SK-N-SH treated with all-trans-retinoic acid at 6 μM for 48 hours (cell line): ENCODE data around the gene EML6.

Experiments
- ATAC-seq: fragments of 200-7000 bp; cut with Tn5 transposase; 3 replicates; pipeline ENCODE4 v1.9.1; 2020; ENCODE audit warnings: mild to moderate bottlenecking, moderate library complexity
- BACH2 ChIP-seq: fragments of 250-450 bp; sonication (Bioruptor Pico); IDR thresholded peaks from 2 replicates; pipeline ENCODE4 v1.9.0; 2021; ENCODE audit warnings: mild to moderate bottlenecking, borderline replicate concordance
- CSDC2 ChIP-seq: fragments of 250-450 bp; sonication (Bioruptor Pico); IDR thresholded peaks from 2 replicates; pipeline ENCODE4 v1.5.0; 2020; ENCODE audit warnings: mild to moderate bottlenecking, moderate library complexity
- ESRRG ChIP-seq: fragments of 250-450 bp; sonication (Bioruptor Pico); IDR thresholded peaks from 2 replicates; pipeline ENCODE4 v1.6.1; 2021; ENCODE audit warnings: mild to moderate bottlenecking
- GLIS3 ChIP-seq: fragments of 250-450 bp; sonication (Bioruptor Pico); IDR thresholded peaks from 2 replicates; pipeline ENCODE4 v1.5.0; 2020; ENCODE audit warnings: mild to moderate bottlenecking, moderate library complexity
- ISL1 ChIP-seq: fragments of 250-450 bp; sonication (Bioruptor Pico); IDR thresholded peaks from 2 replicates; pipeline ENCODE4 v2.1.2; 2022; ENCODE audit warnings: mild to moderate bottlenecking, moderate library complexity
- RARB ChIP-seq: fragments of 250-450 bp; sonication (Bioruptor Pico); IDR thresholded peaks from 2 replicates; pipeline ENCODE4 v1.8.0; 2021; ENCODE audit warnings: mild to moderate bottlenecking, moderate library complexity
- TCF4 ChIP-seq: fragments of 250-450 bp; sonication (Bioruptor Pico); IDR thresholded peaks from 2 replicates; pipeline ENCODE4 v1.8.0; 2021; ENCODE audit warnings: mild to moderate bottlenecking, moderate library complexity, borderline replicate concordance
- TOX ChIP-seq: fragments of 250-450 bp; sonication (Bioruptor Pico); IDR thresholded peaks from 2 replicates; pipeline ENCODE4 v1.8.0; 2021; ENCODE audit warnings: mild to moderate bottlenecking, moderate library complexity, borderline replicate concordance
- TSHZ2 ChIP-seq: fragments of 250-450 bp; sonication (Bioruptor Pico); IDR thresholded peaks from 2 replicates; pipeline ENCODE4 v1.5.0; 2020; ENCODE audit warnings: mild to moderate bottlenecking, moderate library complexity
- ZFP3 ChIP-seq: fragments of 250-450 bp; sonication (Bioruptor Pico); IDR thresholded peaks from 2 replicates; pipeline ENCODE4 v1.5.0; 2020; ENCODE audit warnings: mild to moderate bottlenecking, moderate library complexity
- ZFP30 ChIP-seq: fragments of 450-650 bp; formaldehyde crosslinking; IDR thresholded peaks from 2 replicates; pipeline ENCODE4 v1.5.0; 2022; ENCODE audit warnings: mild to moderate bottlenecking, moderate library complexity
- ZNF565 ChIP-seq: fragments of 450-650 bp; formaldehyde crosslinking; conservative IDR thresholded peaks from 2 replicates; pipeline ENCODE4 v1.5.0; 2020; ENCODE audit warnings: low read depth, mild to moderate bottlenecking, moderate library complexity
- ZNF70 ChIP-seq: fragments of 450-650 bp; formaldehyde crosslinking; IDR thresholded peaks from 2 replicates; pipeline ENCODE4 v1.5.0; 2020; ENCODE audit warnings: mild to moderate bottlenecking, moderate library complexity
- ZNF8 ChIP-seq: fragments of 450-650 bp; formaldehyde crosslinking; IDR thresholded peaks from 2 replicates; pipeline ENCODE4 v1.5.0; 2020; ENCODE audit warnings: mild to moderate bottlenecking, moderate library complexity
- TF ChIP-seq, protein P1 (sequence below): fragments of 250-450 bp; sonication (Bioruptor Pico); IDR thresholded peaks from 2 replicates; pipeline ENCODE4 v1.5.1; 2021; ENCODE audit warnings: mild to moderate bottlenecking, moderate library complexity

EML6 gene

DNA sequence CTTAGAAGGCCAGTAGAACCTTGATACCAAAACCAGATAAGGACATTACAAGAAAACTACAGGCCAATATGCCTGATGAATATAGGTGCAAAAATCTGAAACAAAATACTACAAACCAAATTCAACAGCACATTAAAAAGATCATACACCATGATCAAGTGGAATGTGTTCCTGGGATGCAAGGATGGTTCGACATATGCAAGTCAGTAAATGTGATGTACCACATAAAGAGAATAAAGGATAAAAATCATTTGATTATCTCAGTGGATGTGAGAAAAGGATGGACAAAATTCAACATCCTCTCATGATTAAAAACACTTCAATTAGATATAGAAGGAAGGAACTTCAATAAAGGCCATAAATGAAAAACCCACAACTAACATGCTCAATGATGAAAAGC, 197.2 kb downstream of the EML6 start:
- no peak for ATAC-seq
- TF ChIP-seq ISL1 (no peak), ESRRG (no peak), ZNF565 (CRISPR knock-in tag) (no peak), ZNF8 (CRISPR knock-in tag) (no peak), GLIS3 (CRISPR knock-in tag) (no peak), RARB (CRISPR knock-in tag) (no peak)

- TF ChIP-seq ZFP3 (CRISPR knock-in tag) (no peak), TCF4 (no peak), TSHZ2 (no peak), RARB (CRISPR knock-in tag) (no peak), ISL1 (no peak), CSDC2 (no peak), BACH2 (CRISPR knock-in tag) (no peak)
- TF ChIP-seq, protein P1, sequence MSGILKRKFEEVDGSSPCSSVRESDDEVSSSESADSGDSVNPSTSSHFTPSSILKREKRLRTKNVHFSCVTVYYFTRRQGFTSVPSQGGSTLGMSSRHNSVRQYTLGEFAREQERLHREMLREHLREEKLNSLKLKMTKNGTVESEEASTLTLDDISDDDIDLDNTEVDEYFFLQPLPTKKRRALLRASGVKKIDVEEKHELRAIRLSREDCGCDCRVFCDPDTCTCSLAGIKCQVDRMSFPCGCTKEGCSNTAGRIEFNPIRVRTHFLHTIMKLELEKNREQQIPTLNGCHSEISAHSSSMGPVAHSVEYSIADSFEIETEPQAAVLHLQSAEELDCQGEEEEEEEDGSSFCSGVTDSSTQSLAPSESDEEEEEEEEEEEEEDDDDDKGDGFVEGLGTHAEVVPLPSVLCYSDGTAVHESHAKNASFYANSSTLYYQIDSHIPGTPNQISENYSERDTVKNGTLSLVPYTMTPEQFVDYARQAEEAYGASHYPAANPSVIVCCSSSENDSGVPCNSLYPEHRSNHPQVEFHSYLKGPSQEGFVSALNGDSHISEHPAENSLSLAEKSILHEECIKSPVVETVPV (CRISPR knock-in tag), result no peak
- ATAC-seq, result no peak
These were observed 200.7 kb downstream of the EML6 start for GRCh38 chr2:54924121-54924520.

GRCh38 chr2:54925022-54925421, 201.6 kb downstream of the EML6 start:
- ATAC-seq, result no peak
- TF ChIP-seq TOX (CRISPR knock-in tag) (no peak), ZFP30 (CRISPR knock-in tag) (no peak), ZNF70 (no peak), TCF4 (no peak), CSDC2 (no peak), TSHZ2 (no peak)
- TF ChIP-seq, all 23 proteins: peak for 0

GRCh38 chr2:54927085-54927750, 203.8 kb downstream of the EML6 start:
- no peak for TF ChIP-seq TSHZ2
- TF ChIP-seq, all 23 proteins: peak for 0
- ATAC-seq, result no peak
